ENCODE results near the gene SLC35F4. TPM values are rescaled to one million over a fixed set of nuclear protein-coding genes. Genes with fewer than 3 reads are reported as not detected.
"Not testable (repeated sequence)": the region's sequence is repeated elsewhere in the genome, so short reads cannot be mapped to it uniquely, and the experiment has no call there.

The SLC35F4 gene
- total and polyA plus RNA-seq, 5 donors from 2014 or later = not detected

- Histone ChIP-seq H3K27me3 (ENCODE audit: control insufficient read depth, insufficient read depth, low read length) (peaks cover 4% of the 10 kb centered on the region), H3K4me3 (ENCODE audit: low read depth, low read length) (no peak overlapping the region), H3K4me1 (ENCODE audit: control insufficient read depth, insufficient read depth, low read length, poor library complexity, severe bottlenecking) (no peaks in the 10 kb centered on the region), H3K27ac (ENCODE audit: insufficient read depth, low read length, poor library complexity, severe bottlenecking) (no peak overlapping the region), H3K9me3 (ENCODE audit: control insufficient read depth in 2 of 2, low read length in 2 of 2) (no peaks in the 10 kb centered on the region), H3K36me3 (ENCODE audit: control insufficient read depth, insufficient read depth, low read length) (no peaks in the 10 kb centered on the region)
- no peak overlapping the region for H3K27ac Mint-ChIP-seq
- no peak overlapping the region for H3K4me3 Mint-ChIP-seq
- no peaks in the 10 kb centered on the region for H3K36me3 Mint-ChIP-seq
- H3K4me1 Mint-ChIP-seq = no peaks in the 10 kb centered on the region
- ATAC-seq (ENCODE audit: low read depth in 2 of 2) (no peak), DNase-seq (no peak)
- peaks cover 0 to 3% (median 0%) of the 10 kb centered on the region in 7 donors for H3K9me3 Mint-ChIP-seq
- peaks cover 23% of the 10 kb centered on the region for H3K27me3 Mint-ChIP-seq
Measured at GRCh38 chr14:57866199-57866705, 360 bp upstream of the SLC35F4 start.

- Mint-ChIP-seq H3K27ac (no peak overlapping the region), H3K27me3 (peaks cover 23% of the 10 kb centered on the region), H3K4me3 (no peak overlapping the region), H3K9me3 (peaks cover 0 to 3% (median 0%) of the 10 kb centered on the region in 7 donors), H3K4me1 (no peaks in the 10 kb centered on the region), H3K36me3 (no peaks in the 10 kb centered on the region)
- Histone ChIP-seq H3K27me3 (ENCODE audit: control insufficient read depth, insufficient read depth, low read length) (peaks cover 4% of the 10 kb centered on the region), H3K27ac (ENCODE audit: insufficient read depth, low read length, poor library complexity, severe bottlenecking) (no peak overlapping the region), H3K4me3 (ENCODE audit: low read depth, low read length) (no peak overlapping the region), H3K9me3 (ENCODE audit: control insufficient read depth in 2 of 2, low read length in 2 of 2) (no peaks in the 10 kb centered on the region), H3K36me3 (ENCODE audit: control insufficient read depth, insufficient read depth, low read length) (no peaks in the 10 kb centered on the region), H3K4me1 (ENCODE audit: control insufficient read depth, insufficient read depth, low read length, poor library complexity, severe bottlenecking) (no peaks in the 10 kb centered on the region)
- DNase-seq (no peak), ATAC-seq (ENCODE audit: low read depth in 2 of 2) (no peak)
Measured at GRCh38 chr14:57865066-57865402, 858 bp downstream of the SLC35F4 start.

- H3K9me3 Mint-ChIP-seq = peaks cover 0 to 3% (median 0%) of the 10 kb centered on the region in 7 donors
Measured at GRCh38 chr14:57864659-57865058, 1.2 kb downstream of the SLC35F4 start.

GRCh38 chr14:57863471-57863870 lies 2.4 kb downstream of the SLC35F4 start:
- Mint-ChIP-seq H3K27me3 (peaks cover 23% of the 10 kb centered on the region), H3K4me3 (no peak overlapping the region), H3K9me3 (peaks cover 0 to 3% (median 0%) of the 10 kb centered on the region in 7 donors), H3K27ac (no peak overlapping the region), H3K36me3 (no peaks in the 10 kb centered on the region), H3K4me1 (no peaks in the 10 kb centered on the region)
- Histone ChIP-seq H3K27ac (ENCODE audit: insufficient read depth, low read length, poor library complexity, severe bottlenecking) (no peak overlapping the region), H3K4me1 (ENCODE audit: control insufficient read depth, insufficient read depth, low read length, poor library complexity, severe bottlenecking) (no peaks in the 10 kb centered on the region), H3K36me3 (ENCODE audit: control insufficient read depth, insufficient read depth, low read length) (no peaks in the 10 kb centered on the region), H3K4me3 (ENCODE audit: low read depth, low read length) (no peak overlapping the region), H3K27me3 (ENCODE audit: control insufficient read depth, insufficient read depth, low read length) (peaks cover 4% of the 10 kb centered on the region), H3K9me3 (ENCODE audit: control insufficient read depth in 2 of 2, low read length in 2 of 2) (no peaks in the 10 kb centered on the region)
- no peak for DNase-seq
- no peak for ATAC-seq (ENCODE audit: low read depth in 2 of 2)

More at GRCh38 chr14:57864659-57865058, 1.2 kb downstream of the SLC35F4 start:
- Mint-ChIP-seq H3K27me3 (peaks cover 23% of the 10 kb centered on the region), H3K27ac (no peak overlapping the region), H3K36me3 (no peaks in the 10 kb centered on the region), H3K4me3 (no peak overlapping the region), H3K4me1 (no peaks in the 10 kb centered on the region)
- no peak for ATAC-seq (ENCODE audit: low read depth in 2 of 2)
- Histone ChIP-seq H3K36me3 (ENCODE audit: control insufficient read depth, insufficient read depth, low read length) (no peaks in the 10 kb centered on the region), H3K27me3 (ENCODE audit: control insufficient read depth, insufficient read depth, low read length) (peaks cover 4% of the 10 kb centered on the region), H3K4me1 (ENCODE audit: control insufficient read depth, insufficient read depth, low read length, poor library complexity, severe bottlenecking) (no peaks in the 10 kb centered on the region), H3K9me3 (ENCODE audit: control insufficient read depth in 2 of 2, low read length in 2 of 2) (no peaks in the 10 kb centered on the region), H3K27ac (ENCODE audit: insufficient read depth, low read length, poor library complexity, severe bottlenecking) (no peak overlapping the region), H3K4me3 (ENCODE audit: low read depth, low read length) (no peak overlapping the region)
- no peak for DNase-seq

GRCh38 chr14:57855666-57856065 lies 10.2 kb downstream of the SLC35F4 start:
- not testable (repeated sequence) for H3K36me3 Mint-ChIP-seq; H3K4me1 ChIP-seq (ENCODE audit: control insufficient read depth, insufficient read depth, low read length, poor library complexity, severe bottlenecking); H3K4me3 ChIP-seq (ENCODE audit: low read depth, low read length); H3K27ac Mint-ChIP-seq; DNase-seq; H3K27ac ChIP-seq (ENCODE audit: insufficient read depth, low read length, poor library complexity, severe bottlenecking); H3K9me3 Mint-ChIP-seq; H3K36me3 ChIP-seq (ENCODE audit: control insufficient read depth, insufficient read depth, low read length); H3K27me3 Mint-ChIP-seq; H3K4me3 Mint-ChIP-seq; H3K9me3 ChIP-seq (ENCODE audit: control insufficient read depth in 2 of 2, low read length in 2 of 2); H3K4me1 Mint-ChIP-seq; ATAC-seq (ENCODE audit: low read depth in 2 of 2); H3K27me3 ChIP-seq (ENCODE audit: control insufficient read depth, insufficient read depth, low read length)

GRCh38 chr14:57854571-57854970 lies 11.3 kb downstream of the SLC35F4 start:
- no peaks in the 10 kb centered on the region for H3K36me3 Mint-ChIP-seq
- no peaks in the 10 kb centered on the region for H3K9me3 ChIP-seq (ENCODE audit: control insufficient read depth in 2 of 2, low read length in 2 of 2)
- H3K27me3 ChIP-seq (ENCODE audit: control insufficient read depth, insufficient read depth, low read length) = no peaks in the 10 kb centered on the region
- no peak overlapping the region for H3K27ac ChIP-seq (ENCODE audit: insufficient read depth, low read length, poor library complexity, severe bottlenecking)
- no peak overlapping the region for H3K4me3 Mint-ChIP-seq
- no peaks in the 10 kb centered on the region for H3K4me1 ChIP-seq (ENCODE audit: control insufficient read depth, insufficient read depth, low read length, poor library complexity, severe bottlenecking)
- H3K27ac Mint-ChIP-seq = no peak overlapping the region
- ATAC-seq (ENCODE audit: low read depth in 2 of 2) = no peak
- H3K36me3 ChIP-seq (ENCODE audit: control insufficient read depth, insufficient read depth, low read length) = no peaks in the 10 kb centered on the region
- DNase-seq = no peak
- no peak overlapping the region for H3K4me3 ChIP-seq (ENCODE audit: low read depth, low read length)
- H3K4me1 Mint-ChIP-seq = no peaks in the 10 kb centered on the region
- peaks cover 0 to 4% (median 2%) of the 10 kb centered on the region in 7 donors for H3K9me3 Mint-ChIP-seq
- H3K27me3 Mint-ChIP-seq = no peaks in the 10 kb centered on the region

- H3K9me3 ChIP-seq (ENCODE audit: control insufficient read depth in 2 of 2, low read length in 2 of 2) = no peaks in the 10 kb centered on the region
- H3K27me3 Mint-ChIP-seq = no peaks in the 10 kb centered on the region
- H3K36me3 Mint-ChIP-seq = no peaks in the 10 kb centered on the region
Measured at GRCh38 chr14:57851354-57851753, 14.5 kb downstream of the SLC35F4 start.

GRCh38 chr14:57848786-57849185 lies 17.1 kb downstream of the SLC35F4 start:
- H3K36me3 Mint-ChIP-seq = no peaks in the 10 kb centered on the region
- ATAC-seq (ENCODE audit: low read depth in 2 of 2) (no peak), DNase-seq (no peak)
- Histone ChIP-seq H3K4me1 (ENCODE audit: control insufficient read depth, insufficient read depth, low read length, poor library complexity, severe bottlenecking) (no peaks in the 10 kb centered on the region), H3K9me3 (ENCODE audit: control insufficient read depth in 2 of 2, low read length in 2 of 2) (no peaks in the 10 kb centered on the region), H3K4me3 (ENCODE audit: low read depth, low read length) (no peak overlapping the region), H3K27ac (ENCODE audit: insufficient read depth, low read length, poor library complexity, severe bottlenecking) (no peak overlapping the region), H3K36me3 (ENCODE audit: control insufficient read depth, insufficient read depth, low read length) (no peaks in the 10 kb centered on the region), H3K27me3 (ENCODE audit: control insufficient read depth, insufficient read depth, low read length) (no peaks in the 10 kb centered on the region)
- no peak overlapping the region for H3K27ac Mint-ChIP-seq
- no peaks in the 10 kb centered on the region for H3K4me1 Mint-ChIP-seq
- H3K9me3 Mint-ChIP-seq = no peaks in the 10 kb centered on the region
- H3K27me3 Mint-ChIP-seq = peaks cover 4% of the 10 kb centered on the region
- H3K4me3 Mint-ChIP-seq = peak overlapping the region in 1 of 4 donors; percentile 2

More at GRCh38 chr14:57851354-57851753, 14.5 kb downstream of the SLC35F4 start:
- no peak for DNase-seq
- H3K9me3 Mint-ChIP-seq = peaks cover 0 to 4% (median 1%) of the 10 kb centered on the region in 7 donors
- Histone ChIP-seq H3K4me3 (ENCODE audit: low read depth, low read length) (no peak overlapping the region), H3K36me3 (ENCODE audit: control insufficient read depth, insufficient read depth, low read length) (no peaks in the 10 kb centered on the region), H3K27me3 (ENCODE audit: control insufficient read depth, insufficient read depth, low read length) (no peaks in the 10 kb centered on the region), H3K27ac (ENCODE audit: insufficient read depth, low read length, poor library complexity, severe bottlenecking) (no peak overlapping the region), H3K4me1 (ENCODE audit: control insufficient read depth, insufficient read depth, low read length, poor library complexity, severe bottlenecking) (no peaks in the 10 kb centered on the region)
- H3K4me3 Mint-ChIP-seq = no peak overlapping the region
- no peak for ATAC-seq (ENCODE audit: low read depth in 2 of 2)
- no peaks in the 10 kb centered on the region for H3K4me1 Mint-ChIP-seq
- no peak overlapping the region for H3K27ac Mint-ChIP-seq

Data from CD4-positive, CD25-positive, alpha-beta regulatory T cell (primary cell).